ENCODE measurements around the gene SIX2. TPM values are rescaled to one million over a fixed set of nuclear protein-coding genes. Genes with fewer than 3 reads are reported as not detected.

SIX2 gene
- total RNA-seq = not detected
- polyA plus RNA-seq = not detected

GRCh38 chr2:45009303-45009927 lies at the start of gene SIX2:
TSS of gene SIX2 (minus strand) at chr2:45009452. CDS start at chr2:45009110, 342 bp downstream.
- Mint-ChIP-seq H3K4me1 (peaks cover 9 to 50% (median 26%) of the 10 kb centered on the region in 4 donors), H3K4me3 (peak within 1 kb of the TSS; percentile 51 to 86 (median 75)), H3K27me3 (peaks cover 48 to 54% of the 10 kb centered on the region in 2 donors), H3K36me3 (peaks cover 0 to 4% of the 10 kb centered on the region in 2 donors), H3K9me3 (no peaks in the 10 kb centered on the region), H3K27ac (no peak within 1 kb of the TSS)
- H3K27ac ChIP-seq (ENCODE audit: low read depth, low read length) = no peak within 1 kb of the TSS
- no peaks in the 10 kb centered on the region for H3K9me3 ChIP-seq (ENCODE audit: control insufficient read depth in 1 of 2, low read length in 2 of 2)
- ChIA-PET CTCF (ENCODE audit: partially characterized antibody) (no interaction called here), POLR2A (ENCODE audit: partially characterized antibody) (no interaction called here)
- intact Hi-C loops (cut with micrococcal nuclease) = no loop called here
- H3K4me3 ChIP-seq (ENCODE audit: low read length in 2 of 2) = no peak within 1 kb of the TSS
- DNase-seq = no peak
- H3K27me3 ChIP-seq (ENCODE audit: insufficient read depth, low read length) = peaks cover 13% of the 10 kb centered on the region
- peaks cover 5% of the 10 kb centered on the region for H3K4me1 ChIP-seq (ENCODE audit: insufficient read depth, low read length)
- no peaks in the 10 kb centered on the region for H3K36me3 ChIP-seq (ENCODE audit: insufficient read depth, low read length)

- no peak for DNase-seq
- Histone ChIP-seq H3K36me3 (ENCODE audit: insufficient read depth, low read length) (no peaks in the 10 kb centered on the region), H3K9me3 (ENCODE audit: control insufficient read depth in 1 of 2, low read length in 2 of 2) (no peaks in the 10 kb centered on the region), H3K4me3 (ENCODE audit: low read length in 2 of 2) (no peak overlapping the region), H3K4me1 (ENCODE audit: insufficient read depth, low read length) (no peaks in the 10 kb centered on the region), H3K27ac (ENCODE audit: low read depth, low read length) (no peak overlapping the region), H3K27me3 (ENCODE audit: insufficient read depth, low read length) (no peaks in the 10 kb centered on the region)
- H3K27me3 Mint-ChIP-seq = peaks cover 0 to 4% of the 10 kb centered on the region in 2 donors
- no peaks in the 10 kb centered on the region for H3K4me1 Mint-ChIP-seq
- H3K9me3 Mint-ChIP-seq = peaks cover 0 to 5% (median 0%) of the 10 kb centered on the region in 8 donors
- intact Hi-C loops (cut with micrococcal nuclease) = no loop called here
- H3K27ac Mint-ChIP-seq = no peak overlapping the region
- H3K4me3 Mint-ChIP-seq = no peak overlapping the region
- H3K36me3 Mint-ChIP-seq = no peaks in the 10 kb centered on the region
- ChIA-PET POLR2A (ENCODE audit: partially characterized antibody) (no interaction called here), CTCF (ENCODE audit: partially characterized antibody) (no interaction called here)
Measured at GRCh38 chr2:45055162-45055605, 45.9 kb upstream of the SIX2 start.

- CTCF ChIA-PET (ENCODE audit: partially characterized antibody) = no interaction called here
- POLR2A ChIA-PET (ENCODE audit: partially characterized antibody) = no interaction called here
- Mint-ChIP-seq H3K27ac (no peak overlapping the region), H3K4me1 (no peaks in the 10 kb centered on the region), H3K36me3 (no peaks in the 10 kb centered on the region), H3K9me3 (peaks cover 0 to 5% (median 0%) of the 10 kb centered on the region in 8 donors), H3K4me3 (no peak overlapping the region), H3K27me3 (peaks cover 0 to 4% of the 10 kb centered on the region in 2 donors)
- no peak for DNase-seq
- H3K4me1 ChIP-seq (ENCODE audit: insufficient read depth, low read length) = no peaks in the 10 kb centered on the region
- H3K36me3 ChIP-seq (ENCODE audit: insufficient read depth, low read length) = no peaks in the 10 kb centered on the region
- intact Hi-C loops (cut with micrococcal nuclease) = no loop called here
- no peaks in the 10 kb centered on the region for H3K27me3 ChIP-seq (ENCODE audit: insufficient read depth, low read length)
- H3K4me3 ChIP-seq (ENCODE audit: low read length in 2 of 2) = no peak overlapping the region
- H3K9me3 ChIP-seq (ENCODE audit: control insufficient read depth in 1 of 2, low read length in 2 of 2) = no peaks in the 10 kb centered on the region
- H3K27ac ChIP-seq (ENCODE audit: low read depth, low read length) = no peak overlapping the region
Measured at GRCh38 chr2:45053966-45054365, 44.7 kb upstream of the SIX2 start.

GRCh38 chr2:45052388-45052928 lies 43.2 kb upstream of the SIX2 start:
- H3K27me3 ChIP-seq (ENCODE audit: insufficient read depth, low read length) = no peaks in the 10 kb centered on the region
- no peaks in the 10 kb centered on the region for H3K36me3 Mint-ChIP-seq
- H3K36me3 ChIP-seq (ENCODE audit: insufficient read depth, low read length) = no peaks in the 10 kb centered on the region
- H3K4me1 Mint-ChIP-seq = no peaks in the 10 kb centered on the region
- H3K27ac ChIP-seq (ENCODE audit: low read depth, low read length) = no peak overlapping the region
- ChIA-PET CTCF (ENCODE audit: partially characterized antibody) (no interaction called here), POLR2A (ENCODE audit: partially characterized antibody) (interaction anchor here (0.6 kb wide), 1 partner anchor 53 kb away, joined by 4 read pairs; no protein-coding TSS in a partner anchor)
- H3K27ac Mint-ChIP-seq = no peak overlapping the region
- no peaks in the 10 kb centered on the region for H3K9me3 ChIP-seq (ENCODE audit: control insufficient read depth in 1 of 2, low read length in 2 of 2)
- H3K4me1 ChIP-seq (ENCODE audit: insufficient read depth, low read length) = no peaks in the 10 kb centered on the region
- peaks cover 0 to 4% of the 10 kb centered on the region in 2 donors for H3K27me3 Mint-ChIP-seq
- H3K4me3 Mint-ChIP-seq = no peak overlapping the region
- peaks cover 0 to 4% (median 0%) of the 10 kb centered on the region in 8 donors for H3K9me3 Mint-ChIP-seq
- no peak for DNase-seq
- intact Hi-C loops (cut with micrococcal nuclease) = no loop called here
- H3K4me3 ChIP-seq (ENCODE audit: low read length in 2 of 2) = no peak overlapping the region

- Histone ChIP-seq H3K27me3 (ENCODE audit: insufficient read depth, low read length) (no peaks in the 10 kb centered on the region), H3K4me3 (ENCODE audit: low read length in 2 of 2) (no peak overlapping the region), H3K36me3 (ENCODE audit: insufficient read depth, low read length) (no peaks in the 10 kb centered on the region), H3K4me1 (ENCODE audit: insufficient read depth, low read length) (no peaks in the 10 kb centered on the region), H3K9me3 (ENCODE audit: control insufficient read depth in 1 of 2, low read length in 2 of 2) (no peaks in the 10 kb centered on the region), H3K27ac (ENCODE audit: low read depth, low read length) (no peak overlapping the region)
- POLR2A ChIA-PET (ENCODE audit: partially characterized antibody) = no interaction called here
- Mint-ChIP-seq H3K9me3 (peaks cover 0 to 4% (median 0%) of the 10 kb centered on the region in 8 donors), H3K4me3 (no peak overlapping the region), H3K4me1 (no peaks in the 10 kb centered on the region), H3K27ac (no peak overlapping the region), H3K36me3 (no peaks in the 10 kb centered on the region), H3K27me3 (peaks cover 3 to 4% of the 10 kb centered on the region in 2 donors)
- no peak for DNase-seq
- intact Hi-C loops (cut with micrococcal nuclease) = no loop called here
- CTCF ChIA-PET (ENCODE audit: partially characterized antibody) = no interaction called here
Measured at GRCh38 chr2:45049569-45050336, 40.5 kb upstream of the SIX2 start.

GRCh38 chr2:45047301-45047700 lies 38.0 kb upstream of the SIX2 start:
- intact Hi-C loops (cut with micrococcal nuclease) = no loop called here
- Histone ChIP-seq H3K27me3 (ENCODE audit: insufficient read depth, low read length) (no peaks in the 10 kb centered on the region), H3K27ac (ENCODE audit: low read depth, low read length) (no peak overlapping the region), H3K4me1 (ENCODE audit: insufficient read depth, low read length) (no peaks in the 10 kb centered on the region), H3K4me3 (ENCODE audit: low read length in 2 of 2) (no peak overlapping the region), H3K9me3 (ENCODE audit: control insufficient read depth in 1 of 2, low read length in 2 of 2) (no peaks in the 10 kb centered on the region), H3K36me3 (ENCODE audit: insufficient read depth, low read length) (no peaks in the 10 kb centered on the region)
- Mint-ChIP-seq H3K27me3 (peaks cover 5 to 7% of the 10 kb centered on the region in 2 donors), H3K9me3 (peaks cover 0 to 4% (median 0%) of the 10 kb centered on the region in 8 donors), H3K4me1 (no peaks in the 10 kb centered on the region), H3K27ac (no peak overlapping the region), H3K36me3 (no peaks in the 10 kb centered on the region), H3K4me3 (no peak overlapping the region)
- ChIA-PET POLR2A (ENCODE audit: partially characterized antibody) (no interaction called here), CTCF (ENCODE audit: partially characterized antibody) (no interaction called here)
- no peak for DNase-seq

- Mint-ChIP-seq H3K27ac (no peak overlapping the region), H3K9me3 (peaks cover 0 to 1% (median 0%) of the 10 kb centered on the region in 8 donors), H3K36me3 (no peaks in the 10 kb centered on the region), H3K4me1 (no peaks in the 10 kb centered on the region), H3K4me3 (no peak overlapping the region), H3K27me3 (peaks cover 5 to 7% of the 10 kb centered on the region in 2 donors)
- H3K4me3 ChIP-seq (ENCODE audit: low read length in 2 of 2) = no peak overlapping the region
- H3K27ac ChIP-seq (ENCODE audit: low read depth, low read length) = no peak overlapping the region
- DNase-seq = no peak
- intact Hi-C loops (cut with micrococcal nuclease) = no loop called here
- H3K4me1 ChIP-seq (ENCODE audit: insufficient read depth, low read length) = no peaks in the 10 kb centered on the region
- H3K36me3 ChIP-seq (ENCODE audit: insufficient read depth, low read length) = no peaks in the 10 kb centered on the region
- H3K9me3 ChIP-seq (ENCODE audit: control insufficient read depth in 1 of 2, low read length in 2 of 2) = no peaks in the 10 kb centered on the region
- ChIA-PET CTCF (ENCODE audit: partially characterized antibody) (no interaction called here), POLR2A (ENCODE audit: partially characterized antibody) (no interaction called here)
- no peaks in the 10 kb centered on the region for H3K27me3 ChIP-seq (ENCODE audit: insufficient read depth, low read length)
Measured at GRCh38 chr2:45046786-45047185, 37.5 kb upstream of the SIX2 start.
